IMR-90 (cell line): Measurements from ENCODE around the gene WEE1. TPM values are rescaled to one million over a fixed set of nuclear protein-coding genes. Genes with fewer than 3 reads are reported as not detected.

Source experiments
- ATAC-seq: fragments of 200-7000 bp; cut with Tn5 transposase; 2 replicates; pipeline ENCODE4 v1.9.1; 2020; ENCODE audit warnings: low read depth, mild to moderate bottlenecking, moderate library complexity
- BruUV-seq: library from RNA; stranded (reverse); fragments of 400-500 nt; replicated peaks from 2 replicates; lab custom pipeline; 2021; lab: Mats Ljungman, UMichigan
- CTCF ChIA-PET: fragments of 300-600 bp; formaldehyde crosslinking; extraction: SDS; loops from one replicate; lab custom pipeline; 2021; ENCODE audit warnings: antibody characterized with exemption; lab: Yijun Ruan, JAX
- POLR2A ChIA-PET: fragments of 300-600 bp; sonication (Branson Sonifier 250); formaldehyde crosslinking; loops from one replicate; lab custom pipeline; 2022; ENCODE audit warnings: antibody characterized with exemption; ENCODE audit not compliant: unreplicated experiment; lab: Charles Lee
- DNase-seq: peaks from one replicate; pipeline ENCODE4 v3.0.0; 2013
- H2AFZ ChIP-seq: replicated peaks from 2 replicates; pipeline ENCODE3; 2013; ENCODE audit warnings: low read length, mild to moderate bottlenecking; ENCODE audit not compliant: poor library complexity
- H2AK5ac ChIP-seq: 2 replicates; pipeline ENCODE4 v1.6.1; 2013; ENCODE audit warnings: low read depth, low read length, inconsistent platforms
- H2AK9ac ChIP-seq: replicated peaks from 2 replicates; pipeline ENCODE3; 2013; ENCODE audit warnings: mild to moderate bottlenecking, low read depth, low read length, moderate library complexity; ENCODE audit not compliant: poor library complexity
- H2BK120ac ChIP-seq: 2 replicates; pipeline ENCODE4 v1.6.1; 2013; ENCODE audit warnings: low read depth, low read length, inconsistent platforms
- H2BK15ac ChIP-seq: 3 replicates; pipeline ENCODE4 v1.6.1; 2013; ENCODE audit warnings: low read depth, low read length, inconsistent platforms
- H2BK20ac ChIP-seq: 2 replicates; pipeline ENCODE4 v1.6.1; 2013; ENCODE audit warnings: low read depth, mild to moderate bottlenecking, inconsistent platforms, low read length, moderate library complexity
- H2BK5ac ChIP-seq: 2 replicates; pipeline ENCODE4 v1.6.1; 2013; ENCODE audit warnings: mild to moderate bottlenecking, low read depth, low read length, inconsistent platforms; ENCODE audit not compliant: poor library complexity, severe bottlenecking
- H3K14ac ChIP-seq: replicated peaks from 2 replicates; pipeline ENCODE4 v1.6.1; 2013; ENCODE audit warnings: low read depth, low read length, inconsistent platforms
- H3K18ac ChIP-seq: 2 replicates; pipeline ENCODE4 v1.6.1; 2013; ENCODE audit warnings: low read depth, low read length, control low read depth
- H3K23ac ChIP-seq: 2 replicates; pipeline ENCODE4 v1.6.1; 2013; ENCODE audit warnings: low read depth, low read length, inconsistent platforms
- H3K27ac ChIP-seq: 2 replicates; pipeline ENCODE4 v1.5.1; 2013; ENCODE audit warnings: mild to moderate bottlenecking, control low read depth, low read length; ENCODE audit not compliant: insufficient read depth
- H3K27me3 ChIP-seq: 2 replicates; pipeline ENCODE4 v1.6.1; 2013; ENCODE audit warnings: low read length; ENCODE audit not compliant: control insufficient read depth, insufficient read depth
- H3K36me3 ChIP-seq: 2 replicates; pipeline ENCODE4 v1.6.1; 2013; ENCODE audit warnings: low read length, mixed read lengths; ENCODE audit not compliant: control insufficient read depth, insufficient read depth
- H3K4ac ChIP-seq: 2 replicates; pipeline ENCODE4 v1.6.1; 2013; ENCODE audit warnings: low read depth, low read length, inconsistent platforms
- H3K4me1 ChIP-seq: 2 replicates; pipeline ENCODE4 v1.6.1; 2013; ENCODE audit warnings: low read length, mixed read lengths; ENCODE audit not compliant: control insufficient read depth, insufficient read depth
- H3K4me2 ChIP-seq: 2 replicates; pipeline ENCODE4 v1.6.1; 2013; ENCODE audit warnings: low read depth, mild to moderate bottlenecking, control low read depth, low read length, moderate library complexity
- H3K4me3 ChIP-seq: 2 replicates; pipeline ENCODE4 v1.5.1; 2013; ENCODE audit warnings: low read depth, mild to moderate bottlenecking, control low read depth, low read length, moderate library complexity; ENCODE audit not compliant: insufficient read depth
- H3K56ac ChIP-seq: 2 replicates; pipeline ENCODE4 v1.6.1; 2013; ENCODE audit warnings: low read length, inconsistent platforms; ENCODE audit not compliant: insufficient read depth; ENCODE audit errors: extremely low read depth
- H3K79me1 ChIP-seq, 2 experiments: 2 replicates each; pipeline ENCODE4 v1.6.1; 2013; ENCODE audit warnings: low read length in 2 of 2, inconsistent platforms in 1 of 2, low read depth in 1 of 2
- H3K9ac ChIP-seq: 2 replicates; pipeline ENCODE4 v1.6.1; 2013; ENCODE audit warnings: low read depth, low read length, control low read depth
- H3K9me1 ChIP-seq: 2 replicates; pipeline ENCODE4 v1.6.1; 2013; ENCODE audit warnings: low read length, inconsistent platforms; ENCODE audit not compliant: insufficient read depth
- H3K9me3 ChIP-seq: 2 replicates; pipeline ENCODE4 v1.6.1; 2013; ENCODE audit warnings: low read length; ENCODE audit not compliant: control insufficient read depth, insufficient read depth
- H4K20me1 ChIP-seq: 2 replicates; pipeline ENCODE4 v1.6.1; 2013; ENCODE audit warnings: low read length, inconsistent platforms; ENCODE audit not compliant: insufficient read depth
- H4K5ac ChIP-seq: 2 replicates; pipeline ENCODE4 v1.6.1; 2013; ENCODE audit warnings: mild to moderate bottlenecking, low read depth, low read length, control low read depth
- H4K8ac ChIP-seq, 2 experiments: 2 replicates each; pipeline ENCODE4 v1.6.1; 2013; ENCODE audit warnings: low read depth in 2 of 2, low read length in 2 of 2, control low read depth in 1 of 2, inconsistent platforms in 1 of 2
- H4K91ac ChIP-seq: 2 replicates; pipeline ENCODE4 v1.6.1; 2013; ENCODE audit warnings: low read depth, low read length, inconsistent platforms; ENCODE audit not compliant: insufficient read depth
- BHLHE40 ChIP-seq: fragments of 150-350 bp; IDR thresholded peaks from 2 replicates; pipeline ENCODE4 v1.6.1; 2016; ENCODE audit warnings: mild to moderate bottlenecking, low read depth, low read length
- CEBPB ChIP-seq: IDR thresholded peaks from 2 replicates; pipeline ENCODE4 v1.6.1; 2012; ENCODE audit warnings: low read depth, low read length, improper control_type of control experiment
- CHD1 ChIP-seq: IDR thresholded peaks from 2 replicates; pipeline ENCODE4 v1.6.1; 2012; ENCODE audit warnings: low read depth, low read length, improper control_type of control experiment
- MAZ ChIP-seq: IDR thresholded peaks from 2 replicates; pipeline ENCODE4 v1.6.1; 2012; ENCODE audit warnings: low read depth, mild to moderate bottlenecking, low read length, improper control_type of control experiment, moderate library complexity, borderline replicate concordance
- MXI1 ChIP-seq: IDR thresholded peaks from 2 replicates; pipeline ENCODE4 v1.6.1; 2012; ENCODE audit warnings: low read depth, mild to moderate bottlenecking, low read length, moderate library complexity, borderline replicate concordance
- NFE2L2 ChIP-seq: fragments of 150-350 bp; IDR thresholded peaks from 2 replicates; pipeline ENCODE4 v1.6.1; 2016; ENCODE audit warnings: low read depth, mild to moderate bottlenecking, low read length
- RAD21 ChIP-seq: IDR thresholded peaks from 2 replicates; pipeline ENCODE4 v1.6.1; 2012; ENCODE audit warnings: low read length, improper control_type of control experiment
- RCOR1 ChIP-seq: IDR thresholded peaks from 2 replicates; pipeline ENCODE4 v1.6.1; 2012; ENCODE audit warnings: mild to moderate bottlenecking, low read length, improper control_type of control experiment; ENCODE audit not compliant: insufficient replicate concordance
- RFX5 ChIP-seq: IDR thresholded peaks from 2 replicates; pipeline ENCODE4 v1.8.0; 2012; ENCODE audit warnings: low read depth, mild to moderate bottlenecking, low read length, moderate library complexity
- WGBS, 2 experiments: methylation state at CpG; one replicate each; pipeline versions ENCODE4 v1.1.5 to v1.1.7; 2013; ENCODE audit warnings: missing lambda C conversion rate in 2 of 2; ENCODE audit not compliant: insufficient read length in 1 of 2; ENCODE audit errors: extremely low coverage in 2 of 2; 5-methylcytosine and 5-hydroxymethylcytosine counted together
- dilution Hi-C: fragments of 300-500 bp; cut with HindIII; formaldehyde crosslinking; loops from one replicate; pipeline ENCODE4 v1.14.3; 2018; ENCODE audit warnings: low sequenced_read_pairs; ENCODE audit not compliant: unreplicated experiment
- in situ Hi-C: fragments of 300-500 bp; cut with MboI; formaldehyde crosslinking; loops from 3 replicates; pipeline ENCODE4 v1.14.3; 2019; ENCODE audit warnings: low sequenced_read_pairs, inconsistent platforms, mixed read lengths
- intact Hi-C: fragments of 100-400 bp; cut with micrococcal nuclease; formaldehyde crosslinking; loops from 2 replicates; pipeline ENCODE4 v1.10.0; 2022
- polyA plus RNA-seq, 3 experiments: library from polyadenylated mRNA; depleted of rRNA; stranded (reverse); fragments of >200 nt; gene quantifications; 2 replicates each; pipeline ENCODE4 v1.2.3, GENCODE V29; 2012; ENCODE audit warnings: low replicate concordance in 1 of 3
- total RNA-seq: library from RNA; depleted of rRNA; stranded (reverse); fragments of >200 nt; gene quantifications from 2 replicates; pipeline ENCODE4 v1.2.3, GENCODE V29; 2012

Gene WEE1
- total and polyA plus RNA-seq, 2 of the 4 experiments (the other 2 are of a cell fraction): 26.5 to 29.2 TPM

DNA sequence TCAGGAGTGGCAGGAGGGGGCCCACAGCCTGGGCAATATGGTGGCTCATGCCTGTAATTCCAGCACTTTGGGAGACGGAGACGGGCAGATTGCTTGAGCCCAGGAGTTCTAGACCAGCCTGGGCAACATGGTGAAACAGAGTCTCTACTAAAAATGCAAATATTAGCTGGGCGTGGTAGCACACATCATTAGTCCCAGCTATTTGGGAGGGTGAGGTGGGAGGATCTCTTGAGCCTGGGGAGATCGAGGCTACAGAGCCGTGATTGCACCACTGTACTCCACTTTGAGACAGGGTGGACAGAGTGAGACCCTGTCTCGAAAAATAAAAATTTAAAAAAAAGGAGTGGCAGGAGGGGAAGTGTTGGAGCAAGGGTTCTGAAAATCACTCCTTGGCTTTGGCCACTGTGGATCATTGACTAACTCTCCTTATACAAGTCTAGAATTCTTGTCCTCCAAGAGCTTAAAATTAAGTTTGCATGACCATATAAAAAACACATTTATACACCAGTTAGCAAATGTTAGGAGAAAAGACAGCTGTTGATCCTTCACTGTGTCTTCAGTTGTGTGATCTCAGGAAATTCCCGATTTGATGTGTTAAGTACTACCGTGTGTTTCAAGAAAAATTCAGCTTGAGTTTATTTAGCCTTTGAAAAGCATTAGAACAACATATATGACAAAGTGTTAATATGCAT, 2.3 kb upstream of the WEE1 start:
- peak overlapping the region; percentile 43 to 60; a peak in 3 of 4 replicates for H4K8ac ChIP-seq
- peaks cover 6% of the 10 kb centered on the region; the same call in 1 of the 2 replicates for H3K9me1 ChIP-seq
- no peak overlapping the region for H3K4me2 ChIP-seq
- 95% methylated on average over 4 of the region's 8 CpGs; no CpG with 5 or more reads in 1 of the 2 experiments for WGBS, 2 experiments
- H3K27me3 ChIP-seq: no peaks in the 10 kb centered on the region
- H2AK9ac ChIP-seq: no peak overlapping the region
- peak overlapping the region; percentile 43; the same call in 1 of the 2 replicates for H2BK20ac ChIP-seq
- peaks cover 3% of the 10 kb centered on the region; the same call in 1 of the 2 replicates for H4K20me1 ChIP-seq
- TF ChIP-seq CEBPB: no peak
- no peak for TF ChIP-seq RFX5
- TF ChIP-seq MXI1: no peak
- TF ChIP-seq CHD1: no peak
- no peak for TF ChIP-seq RCOR1
- no peak for TF ChIP-seq MAZ
- TF ChIP-seq BHLHE40: no peak
- no peak for TF ChIP-seq RAD21
- TF ChIP-seq NFE2L2: no peak
- peak overlapping the region; percentile 29 for H2BK5ac ChIP-seq
- no peak overlapping the region for H4K91ac ChIP-seq
- H2AFZ ChIP-seq: no peak overlapping the region
- H2AK5ac ChIP-seq: peak overlapping the region; percentile 86; the same call in 1 of the 2 replicates
- CTCF ChIA-PET: interaction anchor here (0.6 kb wide), 1 partner anchor 750 kb away, joined by 3 read pairs; no protein-coding TSS in a partner anchor
- dilution Hi-C loops: no loop called here
- H2BK120ac ChIP-seq: peak overlapping the region; percentile 31
- POLR2A ChIA-PET: no interaction called here
- H3K9me3 ChIP-seq: no peaks in the 10 kb centered on the region
- peak overlapping the region; percentile 42; the same call in 1 of the 2 replicates for H3K27ac ChIP-seq
- H3K4me3 ChIP-seq: no peak overlapping the region
- H2BK15ac ChIP-seq: peak overlapping the region; percentile 57; the same call in 2 of the 3 replicates
- H3K79me1 ChIP-seq: peaks cover 3 to 25% of the 10 kb centered on the region in 2 experiments; a peak in 3 of 4 replicates
- H3K14ac ChIP-seq: peak overlapping the region; percentile 41
- peaks cover 2% of the 10 kb centered on the region; the same call in 1 of the 2 replicates for H3K4me1 ChIP-seq
- no peak for ATAC-seq
- no peak overlapping the region for H3K9ac ChIP-seq
- in situ Hi-C loops: no loop called here
- H3K36me3 ChIP-seq: no peaks in the 10 kb centered on the region; the same call in 1 of the 2 replicates
- H4K5ac ChIP-seq: no peak overlapping the region
- H3K4ac ChIP-seq: peak overlapping the region; percentile 37; the same call in 1 of the 2 replicates
- intact Hi-C loops: loop anchor here (5.0 kb wide), 1 partner anchor 176 kb away; no protein-coding TSS in a partner anchor
- peak overlapping the region; percentile 35; the same call in 1 of the 2 replicates for H3K23ac ChIP-seq
- DNase-seq: no peak
- no peak overlapping the region for H3K56ac ChIP-seq
- no peak overlapping the region for H3K18ac ChIP-seq
- BruUV-seq: no TSS peak
